ENCODE results near the gene TAS2R50. TPM values are rescaled to one million over a fixed set of nuclear protein-coding genes. Genes with fewer than 3 reads are reported as not detected.

TAS2R50 gene
- total and polyA plus RNA-seq, 2 experiments from 2014 or later, result 3.4 TPM; not detected in 1

- Histone ChIP-seq H2AFZ (no peak overlapping the region), H3F3A (replicated peaks; ENCODE audit: low read depth) (no peaks in the 10 kb centered on the region), H4K20me1 (replicated peaks; ENCODE audit: insufficient read depth) (no peaks in the 10 kb centered on the region; the same call in 1 of the 2 replicates), H3K27ac (ENCODE audit: low read depth) (no peak overlapping the region), H3K27me3 (ENCODE audit: insufficient read depth) (no peaks in the 10 kb centered on the region), H3K9me2 (ENCODE audit: insufficient read depth) (no peaks in the 10 kb centered on the region; the same call in 1 of the 2 replicates), H3K4me3 (no peak overlapping the region), H3K4me1 (ENCODE audit: insufficient read depth) (no peaks in the 10 kb centered on the region), H3K36me3 (ENCODE audit: insufficient read depth) (no peaks in the 10 kb centered on the region), H3K4me2 (no peak overlapping the region), H3K79me2 (replicated peaks; ENCODE audit: insufficient read depth) (peaks cover 20% of the 10 kb centered on the region)
- no peaks in the 10 kb centered on the region; the same call in 2 of the 3 replicates for H3K4me1 Mint-ChIP-seq
- ATAC-seq (no peak), DNase-seq (ENCODE audit: low spot score) (no peak)
- no peaks in the 10 kb centered on the region for H3K27me3 Mint-ChIP-seq (ENCODE audit: insufficient read depth, low read depth, poor library complexity)
- no peak overlapping the region for H3K27ac Mint-ChIP-seq
- no peak overlapping the region for H3K4me3 Mint-ChIP-seq
- peaks cover 17% of the 10 kb centered on the region for H3K9me3 Mint-ChIP-seq
- H3K36me3 Mint-ChIP-seq (ENCODE audit: low read depth), result peaks cover 34% of the 10 kb centered on the region
- TF ChIP-seq REST (IDR thresholded peaks at IDR 0.05; ENCODE audit: unreplicated experiment) (no peak), EZH2phosphoT487 (IDR thresholded peaks at IDR 0.05; ENCODE audit: unreplicated experiment) (no peak), NANOG (IDR thresholded peaks at IDR 0.05; ENCODE audit: borderline replicate concordance) (no peak), ZNF114 (CRISPR knock-in tag; IDR thresholded peaks at IDR 0.05) (no peak), JUNB (IDR thresholded peaks at IDR 0.05; ENCODE audit: unreplicated experiment) (no peak), ETS1 (IDR thresholded peaks at IDR 0.05) (no peak), ZNF331 (CRISPR knock-in tag; IDR thresholded peaks at IDR 0.05; ENCODE audit: low read depth) (no peak), POLR2AphosphoS5 (IDR thresholded peaks at IDR 0.05; ENCODE audit: low read depth) (no peak), ZNF462 (CRISPR knock-in tag; IDR thresholded peaks at IDR 0.05) (no peak), CREB1 (CRISPR knock-in tag; IDR thresholded peaks at IDR 0.05; ENCODE audit: low read depth) (no peak)
Observed at GRCh38 chr12:10952645-10953044, 34.1 kb downstream of the TAS2R50 start.

All from GM23338 (cell line).